ENCODE data around the gene EDN1.
A peak's percentile ranks its signal among the peaks of the same experiment; 100 is the strongest.
"Not testable (repeated sequence)": the region's sequence is repeated elsewhere in the genome, so short reads cannot be mapped to it uniquely, and the experiment has no call there.

The EDN1 gene

GRCh38 chr6:12301018-12301417 is 10.9 kb downstream of the EDN1 start:
- no peak for TF ChIP-seq JUND (IDR thresholded peaks at IDR 0.05; ENCODE audit: low read depth)
- peak in 1 of 2 experiments; percentile 48 for DNase-seq (ENCODE audit: low read depth in 1 of 2, low spot score in 1 of 2)
- in situ Hi-C loops (cut with HindIII; ENCODE audit: low pct_unique_long_range_greater_than_20kb, low sequenced_read_pairs) = no loop called here

- TF ChIP-seq JUND (IDR thresholded peaks at IDR 0.05; ENCODE audit: low read depth) = no peak
- peak in 1 of 2 experiments; percentile 17 for DNase-seq (ENCODE audit: low read depth in 1 of 2, low spot score in 1 of 2)
- in situ Hi-C loops (cut with HindIII; ENCODE audit: low pct_unique_long_range_greater_than_20kb, low sequenced_read_pairs) = no loop called here
These were observed 14.3 kb downstream of the EDN1 start for GRCh38 chr6:12304487-12304886.

GRCh38 chr6:12309070-12309469 is 18.9 kb downstream of the EDN1 start:
- in situ Hi-C loops (cut with HindIII; ENCODE audit: low pct_unique_long_range_greater_than_20kb, low sequenced_read_pairs) = no loop called here

GRCh38 chr6:12311106-12311505 is 20.9 kb downstream of the EDN1 start:
- DNase-seq (ENCODE audit: low read depth in 1 of 2, low spot score in 1 of 2) = peak in 1 of 2 experiments; percentile 87
- peak; percentile 32; the same call in 1 of the 2 replicates for TF ChIP-seq JUND (IDR thresholded peaks at IDR 0.05; ENCODE audit: low read depth)
- in situ Hi-C loops (cut with HindIII; ENCODE audit: low pct_unique_long_range_greater_than_20kb, low sequenced_read_pairs) = no loop called here

More at GRCh38 chr6:12309070-12309469, 18.9 kb downstream of the EDN1 start:
- TF ChIP-seq JUND (IDR thresholded peaks at IDR 0.05; ENCODE audit: low read depth) = 0 out of 2 replicates have a peak, but pooled peaks have one; percentile 8
- peak in 1 of 2 experiments; percentile 64 for DNase-seq (ENCODE audit: low read depth in 1 of 2, low spot score in 1 of 2)

GRCh38 chr6:12312736-12313135 is 22.6 kb downstream of the EDN1 start:
- peak; percentile 71 for TF ChIP-seq JUND (IDR thresholded peaks at IDR 0.05; ENCODE audit: low read depth)
- in situ Hi-C loops (cut with HindIII; ENCODE audit: low pct_unique_long_range_greater_than_20kb, low sequenced_read_pairs) = no loop called here
- DNase-seq (ENCODE audit: low read depth in 1 of 2, low spot score in 1 of 2) = peak in 1 of 2 experiments; percentile 83

DNA sequence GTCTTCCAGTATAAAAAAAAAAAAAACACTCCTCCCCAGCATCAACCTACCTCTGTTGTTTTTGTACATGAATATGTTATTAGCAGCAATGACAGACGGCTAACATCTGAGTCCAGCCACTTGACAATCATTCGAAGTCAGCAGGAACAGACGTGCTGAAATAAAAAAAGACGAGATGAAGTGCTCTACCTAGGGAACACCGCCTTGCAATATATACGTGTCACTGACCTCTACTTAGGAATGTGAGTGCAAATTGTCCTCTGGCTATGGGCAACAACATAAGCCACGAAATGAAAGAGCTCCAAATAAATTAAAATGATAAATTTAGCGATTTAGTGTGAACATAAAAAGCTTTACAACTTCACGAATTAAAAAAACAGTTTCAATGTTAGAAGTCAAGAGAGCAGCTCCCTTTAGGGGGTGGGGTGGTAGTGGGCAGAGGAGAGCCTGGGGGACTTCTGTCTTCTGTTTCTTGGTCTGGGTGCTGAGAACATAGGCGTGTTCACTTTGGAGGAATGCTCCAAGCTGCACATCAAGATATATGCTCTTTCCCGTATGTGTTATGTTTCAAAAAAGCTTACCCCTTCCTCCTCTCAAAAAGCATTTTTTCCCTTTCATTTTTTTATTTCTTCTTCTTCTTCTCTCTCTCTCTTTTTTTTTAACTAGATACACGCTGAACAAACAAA is 23.3 kb downstream of the EDN1 start:
- in situ Hi-C loops (cut with HindIII; ENCODE audit: low pct_unique_long_range_greater_than_20kb, low sequenced_read_pairs) = no loop called here

DNA sequence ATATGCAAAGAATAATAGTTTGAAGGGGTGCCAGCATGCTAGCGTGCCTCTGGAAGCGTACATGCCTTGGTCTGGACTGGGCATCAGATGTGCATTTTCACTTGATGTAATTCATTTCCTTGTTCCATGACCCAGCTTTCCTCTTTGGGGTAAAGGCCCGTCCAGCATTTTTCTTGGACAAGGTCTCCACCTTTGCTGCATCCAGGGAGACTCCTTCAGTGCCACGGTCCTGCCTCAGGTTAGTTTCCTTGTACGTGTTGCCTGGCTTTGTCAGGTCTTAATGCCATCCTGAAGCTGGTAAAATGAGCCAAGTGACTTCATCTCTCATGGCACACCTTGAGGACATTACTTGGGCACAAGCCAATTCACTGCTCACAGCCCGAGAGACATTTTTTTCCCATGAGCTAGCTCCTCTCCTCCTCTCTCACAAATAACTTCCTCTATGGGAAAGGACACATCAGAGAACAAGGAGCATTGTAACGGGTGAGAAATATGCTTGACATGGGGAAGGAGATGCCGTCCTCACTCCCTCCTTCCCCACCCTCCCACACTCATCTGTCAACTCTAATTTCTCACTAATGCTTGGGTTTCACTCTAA is 23.9 kb downstream of the EDN1 start:
- in situ Hi-C loops (cut with HindIII; ENCODE audit: low pct_unique_long_range_greater_than_20kb, low sequenced_read_pairs) = no loop called here
- TF ChIP-seq JUND (IDR thresholded peaks at IDR 0.05; ENCODE audit: low read depth) = peak; percentile 85
- DNase-seq (ENCODE audit: low read depth in 1 of 2, low spot score in 1 of 2) = peak in 1 of 2 experiments; percentile 99

More for the DNA sequence above, 23.3 kb downstream of the EDN1 start:
- TF ChIP-seq JUND (IDR thresholded peaks at IDR 0.05; ENCODE audit: low read depth) = no peak
- peak in 1 of 2 experiments; percentile 92 for DNase-seq (ENCODE audit: low read depth in 1 of 2, low spot score in 1 of 2)

- no peak for DNase-seq (ENCODE audit: low read depth in 1 of 2, low spot score in 1 of 2)
- in situ Hi-C loops (cut with HindIII; ENCODE audit: low pct_unique_long_range_greater_than_20kb, low sequenced_read_pairs) = no loop called here
- TF ChIP-seq JUND (IDR thresholded peaks at IDR 0.05; ENCODE audit: low read depth) = no peak
These were observed 24.6 kb downstream of the EDN1 start for GRCh38 chr6:12314751-12315150.

DNA sequence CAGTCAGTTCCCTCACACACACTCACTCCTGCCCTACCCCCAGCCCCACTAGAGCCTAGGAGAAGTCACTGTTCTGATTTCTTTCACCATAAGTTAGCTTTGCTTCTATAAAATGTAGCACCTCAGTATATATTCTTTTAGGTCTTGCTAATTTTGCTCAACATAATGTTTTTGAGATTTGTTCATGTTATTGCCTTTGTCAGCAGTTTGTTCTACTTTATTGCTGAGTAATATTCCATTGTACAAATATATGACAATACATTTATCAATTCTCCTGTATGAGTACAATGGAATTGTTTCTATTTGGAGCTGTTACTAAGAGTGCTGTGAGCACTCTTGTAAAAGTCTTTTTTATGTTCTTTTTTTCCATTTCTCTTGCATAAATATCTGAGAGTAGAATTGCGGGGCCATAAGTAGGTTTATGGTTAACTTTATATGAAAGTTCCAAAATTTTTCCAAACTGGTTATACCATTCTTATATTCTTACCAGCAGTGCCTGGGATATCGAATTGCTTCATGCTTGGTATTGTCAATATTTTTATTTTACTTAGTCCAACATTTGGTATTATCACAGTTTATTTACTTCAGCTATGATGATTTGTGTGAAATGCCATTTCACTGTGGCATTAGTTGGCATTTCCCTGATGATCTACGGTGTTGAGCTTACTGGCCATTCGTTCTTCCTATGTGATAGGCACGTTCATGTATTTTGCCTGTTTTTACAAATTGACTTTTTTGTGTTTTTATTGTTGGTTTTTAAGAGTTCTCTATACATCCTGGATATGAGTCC is 25.3 kb downstream of the EDN1 start:
- peak in 1 of 2 experiments; percentile 53 for DNase-seq (ENCODE audit: low read depth in 1 of 2, low spot score in 1 of 2)
- peak; percentile 56; the same call in 1 of the 2 replicates for TF ChIP-seq JUND (IDR thresholded peaks at IDR 0.05; ENCODE audit: low read depth)
- in situ Hi-C loops (cut with HindIII; ENCODE audit: low pct_unique_long_range_greater_than_20kb, low sequenced_read_pairs) = no loop called here

GRCh38 chr6:12318749-12319148 is 28.6 kb downstream of the EDN1 start:
- DNase-seq (ENCODE audit: low read depth in 1 of 2, low spot score in 1 of 2) = peak in 1 of 2 experiments; percentile 45

GRCh38 chr6:12320074-12320473 is 29.9 kb downstream of the EDN1 start:
- in situ Hi-C loops (cut with HindIII; ENCODE audit: low pct_unique_long_range_greater_than_20kb, low sequenced_read_pairs); DNase-seq (ENCODE audit: low read depth in 1 of 2, low spot score in 1 of 2): not testable (repeated sequence)

More at GRCh38 chr6:12318749-12319148, 28.6 kb downstream of the EDN1 start:
- in situ Hi-C loops (cut with HindIII; ENCODE audit: low pct_unique_long_range_greater_than_20kb, low sequenced_read_pairs) = no loop called here
- TF ChIP-seq JUND (IDR thresholded peaks at IDR 0.05; ENCODE audit: low read depth) = no peak

GRCh38 chr6:12324099-12324498 is 33.9 kb downstream of the EDN1 start:
- TF ChIP-seq JUND (IDR thresholded peaks at IDR 0.05; ENCODE audit: low read depth) = peak; percentile 82; the same call in 1 of the 2 replicates
- peak in 1 of 2 experiments; percentile 96 for DNase-seq (ENCODE audit: low read depth in 1 of 2, low spot score in 1 of 2)
- in situ Hi-C loops (cut with HindIII; ENCODE audit: low pct_unique_long_range_greater_than_20kb, low sequenced_read_pairs) = no loop called here

Data from T47D (cell line).